Astrocyte (in vitro differentiated cells and primary cell): ENCODE results near the gene GLS.

ENCODE experiments used
- EZH2 ChIP-seq: IDR thresholded peaks from 2 replicates; pipeline ENCODE4 v1.6.1; 2012; ENCODE audit warnings: mild to moderate bottlenecking, low read length, inconsistent platforms; ENCODE audit not compliant: insufficient read depth
- TF ChIP-seq, protein P1 (sequence below): IDR thresholded peaks from 2 replicates; pipeline ENCODE4 v1.5.1; 2011; ENCODE audit warnings: low read depth, mild to moderate bottlenecking, inconsistent platforms, low read length, moderate library complexity; ENCODE audit not compliant: insufficient read depth

DNA sequence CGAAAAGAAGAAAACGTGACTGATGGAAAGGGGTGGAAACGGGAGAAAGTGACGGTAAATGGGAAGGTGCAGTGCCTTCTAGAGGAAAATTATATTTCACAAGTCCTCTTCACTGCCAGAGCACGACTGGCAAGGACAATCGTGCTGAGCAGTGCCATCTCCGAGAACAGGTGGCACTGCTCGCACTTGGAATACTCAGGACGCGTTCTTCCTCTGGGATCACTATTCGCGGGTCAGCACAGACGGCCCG is 133.0 kb downstream of the GLS start:
- TF ChIP-seq, protein P1, sequence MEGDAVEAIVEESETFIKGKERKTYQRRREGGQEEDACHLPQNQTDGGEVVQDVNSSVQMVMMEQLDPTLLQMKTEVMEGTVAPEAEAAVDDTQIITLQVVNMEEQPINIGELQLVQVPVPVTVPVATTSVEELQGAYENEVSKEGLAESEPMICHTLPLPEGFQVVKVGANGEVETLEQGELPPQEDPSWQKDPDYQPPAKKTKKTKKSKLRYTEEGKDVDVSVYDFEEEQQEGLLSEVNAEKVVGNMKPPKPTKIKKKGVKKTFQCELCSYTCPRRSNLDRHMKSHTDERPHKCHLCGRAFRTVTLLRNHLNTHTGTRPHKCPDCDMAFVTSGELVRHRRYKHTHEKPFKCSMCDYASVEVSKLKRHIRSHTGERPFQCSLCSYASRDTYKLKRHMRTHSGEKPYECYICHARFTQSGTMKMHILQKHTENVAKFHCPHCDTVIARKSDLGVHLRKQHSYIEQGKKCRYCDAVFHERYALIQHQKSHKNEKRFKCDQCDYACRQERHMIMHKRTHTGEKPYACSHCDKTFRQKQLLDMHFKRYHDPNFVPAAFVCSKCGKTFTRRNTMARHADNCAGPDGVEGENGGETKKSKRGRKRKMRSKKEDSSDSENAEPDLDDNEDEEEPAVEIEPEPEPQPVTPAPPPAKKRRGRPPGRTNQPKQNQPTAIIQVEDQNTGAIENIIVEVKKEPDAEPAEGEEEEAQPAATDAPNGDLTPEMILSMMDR: no peak
- no peak for TF ChIP-seq EZH2
